NCI-H2081 treated with DMSO at 0.1 percent for 48 hours (cell line): ENCODE results near the gene SH3PXD2A.
"Not testable (repeated sequence)": the region's sequence is repeated elsewhere in the genome, so short reads cannot be mapped to it uniquely, and the experiment has no call there.

ENCODE experiments used
- DNase-seq: peaks from one replicate; lab custom pipeline; 2025; lab: John Stamatoyannopoulos, UW

The SH3PXD2A gene

GRCh38 chr10:103666087-103666761 lies 189.2 kb downstream of the SH3PXD2A start:
- no peak for DNase-seq

DNA sequence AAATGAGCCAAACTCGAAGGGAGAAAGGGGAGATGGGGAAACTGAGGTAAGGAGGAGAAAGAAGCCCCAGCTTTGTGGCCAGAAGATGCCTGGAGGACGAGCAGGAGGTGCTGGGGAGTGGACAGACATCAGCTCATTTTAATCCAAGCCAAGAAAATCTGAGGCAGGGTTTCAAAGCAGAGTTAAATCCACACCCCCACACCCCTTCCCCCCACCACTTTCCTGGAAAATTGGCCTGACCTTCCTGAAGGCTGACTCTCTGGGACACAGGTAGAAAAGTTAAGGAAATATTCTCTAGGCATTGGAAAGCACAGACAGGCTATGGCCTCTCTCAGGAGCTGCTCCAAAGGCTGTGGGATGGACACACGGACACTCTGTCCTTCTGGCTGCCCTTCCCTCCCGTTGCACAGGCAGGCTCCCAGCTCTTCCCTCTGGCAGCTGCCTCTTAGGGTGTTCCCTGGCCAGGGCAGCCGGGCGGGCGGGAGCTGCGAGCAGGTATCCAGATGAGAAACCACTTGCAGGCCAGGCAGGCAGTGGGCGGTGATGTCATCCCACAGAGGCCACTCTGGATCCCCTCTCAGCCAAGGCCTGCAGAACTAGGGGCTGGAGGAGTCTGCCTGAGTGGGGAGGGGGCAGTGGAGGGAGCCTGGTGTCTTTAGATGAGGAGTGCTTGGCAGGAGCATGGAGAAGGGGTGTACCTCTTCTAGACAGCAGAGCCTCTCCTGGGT lies 190.1 kb downstream of the SH3PXD2A start:
- no peak for DNase-seq

- peak; percentile 32 for DNase-seq
These were observed 191.6 kb downstream of the SH3PXD2A start for GRCh38 chr10:103663802-103664201.

GRCh38 chr10:103663236-103663635 lies 192.1 kb downstream of the SH3PXD2A start:
- no peak for DNase-seq

GRCh38 chr10:103662704-103663103 lies 192.7 kb downstream of the SH3PXD2A start:
- not testable (repeated sequence) for DNase-seq

DNA sequence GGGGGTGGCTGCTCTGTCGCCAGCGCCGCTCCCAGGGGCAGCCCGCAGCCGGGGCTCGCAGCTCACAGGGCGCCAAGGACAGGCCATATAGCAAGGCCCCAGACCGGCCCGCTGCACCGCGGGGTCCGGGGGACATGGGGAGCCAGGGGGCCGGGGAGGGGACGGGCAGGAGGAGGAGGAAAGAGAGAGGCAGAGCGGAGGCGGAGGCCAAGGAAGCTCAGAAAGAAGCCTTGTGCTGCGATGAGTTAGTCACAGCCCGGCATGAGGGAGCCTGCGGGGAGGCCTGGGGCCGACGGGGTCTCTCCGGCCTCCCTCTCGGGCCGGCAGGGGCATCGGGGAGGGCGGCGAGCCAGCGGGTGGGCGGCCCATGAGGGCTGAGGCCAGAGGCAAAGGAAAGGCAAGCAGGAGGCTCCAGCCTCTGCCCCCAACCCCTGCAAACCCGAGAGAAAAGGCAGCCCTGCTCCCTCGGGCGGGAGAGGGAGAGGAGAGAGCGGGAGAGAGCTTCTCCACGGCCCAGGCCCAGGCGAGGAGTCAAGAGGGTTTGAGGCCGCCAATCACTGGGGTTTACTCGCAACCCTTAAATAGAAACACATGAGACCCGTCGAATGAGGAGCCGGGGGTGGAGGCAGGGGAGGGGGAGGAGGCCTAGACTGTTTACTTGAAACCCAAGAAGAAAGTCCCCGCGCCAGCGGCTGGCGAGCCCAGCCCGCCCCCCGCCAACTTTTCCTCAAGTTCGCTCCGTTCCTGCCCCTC lies 194.0 kb downstream of the SH3PXD2A start:
- peak; percentile 16 for DNase-seq

GRCh38 chr10:103660364-103661197 lies 194.8 kb downstream of the SH3PXD2A start:
- DNase-seq = no peak

DNA sequence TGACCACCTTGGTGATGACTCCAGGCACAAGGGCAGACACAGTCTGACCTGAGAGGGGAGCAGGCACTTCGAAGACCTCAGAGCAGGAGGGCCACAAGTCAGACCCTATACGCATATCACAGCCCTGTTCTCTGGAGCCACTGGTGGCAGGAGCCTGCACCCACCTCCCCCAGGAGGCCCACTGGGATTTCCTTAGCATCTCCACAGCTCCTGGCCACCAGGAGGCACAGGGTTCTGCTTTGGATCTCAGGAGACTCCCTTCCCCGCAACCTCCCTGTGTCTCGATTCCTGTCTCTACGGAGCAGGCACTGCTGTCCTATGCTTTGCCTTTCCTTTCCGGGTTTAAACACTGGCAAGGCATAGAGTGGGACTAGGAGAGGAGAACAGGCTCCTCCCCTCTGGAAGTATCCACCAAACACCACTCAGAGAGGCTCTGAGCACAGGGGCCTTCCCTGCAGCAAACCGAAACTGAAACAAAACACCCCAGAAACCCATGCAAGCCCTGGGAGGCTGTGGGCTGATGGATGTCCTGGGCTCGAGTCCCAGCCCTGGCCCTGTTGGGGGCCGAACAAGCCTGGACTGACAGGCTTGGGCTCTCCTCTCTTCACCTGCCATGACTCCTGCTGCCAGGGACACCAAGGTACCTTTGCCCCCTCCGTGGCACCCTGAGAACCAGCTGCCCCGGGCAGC lies 195.6 kb downstream of the SH3PXD2A start:
- no peak for DNase-seq

DNA sequence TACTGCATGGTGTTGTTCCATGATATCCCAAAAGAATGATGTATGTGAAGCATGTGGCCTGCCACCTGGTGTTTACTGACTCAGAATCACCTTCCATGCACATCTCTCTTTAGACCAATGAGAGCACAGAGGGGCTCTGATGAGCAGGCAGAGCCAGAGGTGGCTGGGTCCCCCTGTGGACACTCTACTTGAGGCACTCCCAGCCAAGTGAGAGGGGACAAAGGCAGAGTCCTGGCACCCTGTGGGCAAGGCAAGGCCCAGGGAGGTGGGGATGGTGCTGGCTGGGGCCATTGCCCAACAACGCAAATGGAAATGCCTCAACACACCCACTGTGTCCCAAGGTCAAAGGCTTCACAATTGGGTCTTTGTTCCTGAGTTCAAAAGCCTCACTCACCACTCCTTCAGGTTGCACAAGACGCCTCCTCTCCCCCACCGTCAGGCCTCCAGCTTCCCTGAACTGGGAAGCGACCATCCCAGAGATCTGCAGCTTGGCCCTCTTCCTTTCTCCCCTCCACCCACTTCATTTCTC lies 197.3 kb downstream of the SH3PXD2A start:
- no peak for DNase-seq

GRCh38 chr10:103657061-103657591 lies 198.2 kb downstream of the SH3PXD2A start:
- no peak for DNase-seq

GRCh38 chr10:103654925-103655324 lies 200.5 kb downstream of the SH3PXD2A start:
- DNase-seq = no peak

DNA sequence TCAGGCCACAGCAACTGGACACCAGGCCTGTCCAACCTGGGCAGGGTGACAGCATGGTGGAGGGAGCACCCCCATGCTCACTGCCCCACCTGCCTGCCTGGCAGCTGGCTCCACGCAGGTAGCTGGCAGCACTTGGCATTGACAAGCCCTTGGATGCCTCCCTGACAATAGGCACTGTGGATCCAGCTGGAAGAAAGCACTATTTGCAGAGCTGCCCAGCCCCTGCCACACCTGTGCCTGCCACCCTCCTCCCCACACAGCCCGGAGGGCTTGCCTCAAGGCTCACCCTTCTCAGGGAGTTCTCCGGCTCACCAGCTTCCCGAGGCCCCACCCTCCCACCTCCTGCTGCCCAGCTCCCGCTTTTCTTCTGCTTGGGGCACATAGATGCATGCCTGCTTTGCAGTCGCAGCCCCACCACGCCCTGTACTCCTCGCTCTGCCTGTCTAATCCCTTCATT lies 201.8 kb downstream of the SH3PXD2A start:
- DNase-seq = peak; percentile 75

- no peak for DNase-seq
These were observed 202.6 kb downstream of the SH3PXD2A start for GRCh38 chr10:103652599-103653281.

- DNase-seq = no peak
These were observed 203.4 kb downstream of the SH3PXD2A start for GRCh38 chr10:103651783-103652476.

- DNase-seq = no peak
These were observed 204.0 kb downstream of the SH3PXD2A start for GRCh38 chr10:103651333-103651732.

DNA sequence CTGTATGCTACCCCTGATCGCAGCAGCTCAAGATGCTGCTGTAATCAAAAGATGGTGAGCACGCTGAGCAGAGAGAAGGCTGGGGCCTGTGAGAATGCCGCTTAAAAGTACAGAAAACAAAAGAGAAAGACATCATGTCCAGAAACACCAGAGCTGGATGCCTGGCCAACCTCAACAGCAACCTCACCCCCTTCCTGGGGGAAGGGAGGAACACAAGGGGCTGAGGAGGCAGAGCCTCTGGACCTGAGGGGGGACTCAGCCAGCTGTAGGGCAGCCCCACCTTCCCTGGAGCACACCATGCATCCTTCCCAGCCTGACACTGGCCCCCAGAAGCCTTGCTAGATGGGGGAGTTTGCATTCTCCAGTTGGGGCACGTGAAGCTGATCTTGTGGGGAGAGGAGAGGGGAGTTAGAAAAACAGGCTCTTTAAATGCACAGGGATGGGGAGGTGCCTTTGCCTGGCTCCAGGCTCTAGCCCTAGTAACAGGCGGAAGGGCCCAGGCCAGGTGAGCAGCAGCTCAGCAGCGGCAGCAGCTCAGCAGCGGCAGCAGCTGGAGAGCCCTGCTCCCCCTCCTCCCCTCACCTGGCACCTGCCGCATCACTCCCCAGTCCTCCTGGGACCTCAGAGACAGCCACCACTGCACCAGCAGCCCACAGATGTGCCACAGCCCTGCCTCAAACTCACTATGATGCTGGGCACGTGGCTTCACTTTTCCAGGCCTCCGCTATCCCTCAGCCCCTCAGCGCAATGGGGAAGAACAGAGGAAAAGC lies 205.5 kb downstream of the SH3PXD2A start:
- no peak for DNase-seq

DNA sequence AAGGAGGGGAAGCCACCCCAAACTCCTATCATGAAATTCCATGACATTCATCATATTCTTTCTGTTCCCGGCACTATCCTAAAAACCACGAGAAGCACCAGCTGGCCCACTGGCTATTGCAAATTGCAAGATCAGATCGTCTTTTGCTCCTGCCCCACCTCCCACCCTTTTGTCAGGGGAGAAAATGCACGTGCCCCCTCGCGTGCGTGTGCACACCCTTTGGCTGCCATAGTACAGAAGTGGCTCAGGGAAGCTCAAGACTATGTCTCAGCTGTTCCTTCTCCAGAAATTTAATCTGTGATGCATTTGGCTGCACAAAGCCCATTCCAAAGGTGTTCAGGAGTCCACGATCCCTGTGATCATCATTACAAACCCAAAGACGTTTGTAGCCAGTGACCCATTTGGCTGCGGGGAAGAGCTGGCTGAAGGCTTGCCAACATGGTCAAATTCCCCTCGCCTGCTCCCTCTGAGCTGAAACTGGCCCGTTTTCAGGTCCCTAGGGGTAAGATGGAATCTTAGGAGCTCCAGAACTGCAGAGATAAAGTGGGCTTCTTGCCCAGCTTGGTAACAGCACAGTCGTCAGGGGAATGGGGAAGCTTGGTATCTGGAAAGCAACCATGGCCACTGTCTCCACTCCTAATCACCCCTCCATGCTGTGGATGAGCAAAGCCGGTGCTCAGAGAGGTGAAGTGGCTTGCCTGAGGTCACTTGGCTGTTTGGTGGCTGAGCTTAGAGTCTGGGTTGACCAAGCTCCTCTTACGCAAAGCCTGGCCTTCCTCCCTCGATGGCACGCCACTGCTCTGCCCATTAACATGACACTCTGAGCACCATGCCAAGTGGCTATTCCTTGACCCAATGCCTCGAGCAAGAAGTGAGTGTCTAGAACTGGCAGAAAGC lies 206.5 kb downstream of the SH3PXD2A start:
- DNase-seq = no peak

DNA sequence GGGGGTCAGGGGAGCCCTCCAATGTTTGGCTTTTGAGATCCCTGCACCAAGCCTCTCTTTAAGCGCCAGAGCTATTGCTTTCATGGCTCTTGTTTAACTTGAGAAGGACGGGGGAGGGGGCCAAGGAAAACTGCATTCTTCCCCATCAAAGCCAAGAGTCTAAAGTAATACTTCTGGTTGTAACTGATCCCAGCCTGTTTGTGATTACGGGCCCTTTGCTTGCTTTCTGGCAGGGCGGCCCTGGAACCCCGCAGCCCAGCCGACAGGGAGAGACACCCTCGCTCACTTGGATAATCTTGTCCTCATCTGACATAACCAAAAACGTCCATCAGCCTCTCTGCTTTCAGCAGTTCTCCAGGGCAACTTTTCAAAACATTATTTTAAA lies 207.1 kb downstream of the SH3PXD2A start:
- DNase-seq = no peak
